GM21526 (cell line): ENCODE measurements around the gene ISOC1.

Experiments
- ATAC-seq: cut with Tn5 transposase; IDR thresholded peaks from one replicate; pipeline ENCODE4 v1.9.1; 2021; ENCODE audit warnings: moderate library complexity; ENCODE audit not compliant: unreplicated experiment, low FRiP score

ISOC1 gene

DNA sequence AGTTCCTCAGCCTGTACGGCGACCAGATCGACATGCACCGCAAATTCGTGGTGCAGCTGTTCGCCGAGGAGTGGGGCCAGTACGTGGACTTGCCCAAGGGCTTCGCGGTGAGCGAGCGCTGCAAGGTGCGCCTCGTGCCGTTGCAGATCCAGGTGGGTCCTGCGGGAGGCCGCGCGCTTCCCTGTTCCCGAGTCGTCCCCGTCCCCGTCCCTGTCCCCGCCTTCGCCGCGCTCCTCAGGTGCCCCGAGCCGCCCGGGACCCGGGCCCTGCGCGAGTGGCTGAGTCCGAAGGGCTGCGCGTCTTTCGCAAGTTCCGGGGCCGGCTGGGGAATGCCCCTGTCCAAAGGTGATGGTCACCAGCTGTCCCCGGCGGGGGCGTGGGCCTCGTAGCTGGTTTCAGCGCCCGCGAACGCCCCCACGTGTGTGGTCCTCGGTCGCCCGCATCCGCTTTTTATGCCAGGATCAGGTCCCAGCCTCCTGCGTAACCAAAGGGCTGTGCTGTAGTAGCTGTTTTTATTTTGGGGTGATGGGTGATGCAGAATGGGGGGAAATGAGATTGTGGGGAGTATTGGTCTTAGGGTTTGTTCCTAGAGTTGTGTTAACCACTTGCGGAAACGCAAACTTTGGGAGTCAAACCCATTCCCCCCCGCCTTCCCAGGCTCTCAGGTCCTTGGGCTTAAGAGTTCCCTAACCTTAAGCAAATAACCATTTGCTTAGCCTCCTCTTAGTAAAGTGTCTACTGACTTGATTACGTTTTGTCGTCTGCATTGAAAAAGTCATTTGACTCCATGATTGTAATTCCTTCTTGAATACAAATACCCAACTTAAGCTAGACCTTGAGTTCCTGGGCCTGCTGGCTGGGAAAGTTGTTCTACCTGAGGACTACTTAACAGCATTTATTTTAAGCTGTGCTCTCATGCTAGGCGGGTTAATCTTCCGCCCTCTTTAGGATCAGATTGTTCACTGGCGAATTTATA is 663 bp downstream of the ISOC1 start:
- peak; percentile 47 for ATAC-seq

DNA sequence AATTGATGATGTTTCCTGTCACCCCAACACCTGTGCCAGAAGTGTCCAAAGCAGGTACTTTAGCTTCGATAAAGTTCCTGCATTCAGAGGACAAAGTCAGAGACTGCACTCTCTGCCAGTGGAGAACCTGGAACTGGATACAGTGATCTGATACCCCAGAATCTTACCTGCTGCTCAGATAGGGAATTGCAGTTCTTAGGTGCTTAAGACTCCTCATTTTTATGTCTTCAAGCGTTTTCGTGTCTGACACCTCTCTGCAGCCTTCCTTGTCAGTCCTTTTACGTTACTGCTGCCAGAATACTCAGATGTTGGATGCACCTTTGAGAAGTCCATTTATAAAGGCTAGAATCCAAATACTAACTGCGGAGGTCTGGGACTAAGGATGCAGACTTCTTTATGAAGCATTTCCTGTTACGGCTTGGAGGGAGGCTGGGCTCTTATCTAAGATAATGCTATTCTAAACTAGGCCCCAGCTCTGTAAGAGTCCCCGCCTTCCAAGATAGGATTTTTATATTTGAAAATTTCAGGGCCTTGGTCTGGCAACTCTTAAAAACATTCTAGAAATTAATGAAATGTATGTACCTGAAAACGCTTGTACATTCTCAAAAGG is 1.9 kb downstream of the ISOC1 start:
- no peak for ATAC-seq

DNA sequence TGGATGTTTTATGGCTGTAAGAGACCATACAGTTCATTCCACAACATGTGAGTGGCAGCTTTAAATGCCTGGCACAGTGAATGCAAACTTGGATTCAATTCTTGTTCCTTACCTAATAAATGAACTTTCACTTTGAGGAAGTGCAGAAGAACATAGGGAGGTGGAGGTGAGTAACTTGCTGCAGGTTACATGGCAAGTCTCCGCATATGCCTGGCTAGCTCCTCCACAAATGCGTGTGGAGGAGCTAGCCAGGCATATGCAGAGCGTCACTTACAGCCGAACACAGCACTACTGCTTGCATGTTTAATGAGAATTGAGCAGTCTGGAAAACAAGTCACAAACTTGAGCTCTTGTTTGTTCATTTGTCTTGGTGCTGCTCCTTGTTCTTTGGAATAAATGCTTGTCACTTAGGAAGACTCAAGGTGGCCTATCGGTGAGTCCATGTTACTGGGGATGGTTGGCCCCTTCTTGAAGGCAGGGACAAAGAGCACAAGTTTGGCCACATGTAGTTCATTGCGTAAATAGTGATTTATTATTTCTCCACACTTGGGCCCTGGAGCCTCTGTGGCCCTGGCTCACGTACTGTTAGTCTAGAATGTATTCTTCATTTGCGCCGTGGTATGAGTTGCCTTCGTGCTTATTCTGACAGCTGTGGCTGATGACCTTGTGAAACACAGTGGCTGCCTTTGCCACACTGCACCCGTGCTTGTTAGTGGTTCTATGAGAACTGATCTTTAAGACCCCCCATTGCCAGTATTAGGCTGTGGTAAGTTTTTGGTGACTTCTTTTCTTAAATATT is 3.1 kb downstream of the ISOC1 start:
- ATAC-seq: no peak

- no peak for ATAC-seq
Measured at GRCh38 chr5:129098488-129099183, 4.1 kb downstream of the ISOC1 start.

DNA sequence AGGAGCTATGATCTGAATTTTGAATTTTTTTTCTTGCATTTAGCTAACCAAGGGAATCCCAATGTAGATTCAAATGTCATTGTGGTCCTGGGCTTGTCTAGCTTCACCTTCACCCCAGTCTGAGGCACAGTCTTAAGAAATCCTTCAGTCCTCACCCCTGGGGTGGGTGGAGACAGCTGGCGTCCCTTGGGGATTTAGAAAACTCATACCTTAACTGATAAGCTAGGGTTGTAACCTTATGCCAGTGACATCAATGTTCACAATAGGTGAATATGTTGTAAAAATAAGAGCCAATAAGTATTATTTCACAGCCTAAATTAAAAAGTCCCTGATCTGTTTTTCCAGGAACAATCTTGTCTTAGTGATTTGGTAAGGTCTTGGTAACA is 4.6 kb downstream of the ISOC1 start:
- ATAC-seq: no peak

- no peak for ATAC-seq
Measured at GRCh38 chr5:129101794-129102193, 7.2 kb downstream of the ISOC1 start.

GRCh38 chr5:129103397-129103796 is 8.8 kb downstream of the ISOC1 start:
- ATAC-seq: no peak

DNA sequence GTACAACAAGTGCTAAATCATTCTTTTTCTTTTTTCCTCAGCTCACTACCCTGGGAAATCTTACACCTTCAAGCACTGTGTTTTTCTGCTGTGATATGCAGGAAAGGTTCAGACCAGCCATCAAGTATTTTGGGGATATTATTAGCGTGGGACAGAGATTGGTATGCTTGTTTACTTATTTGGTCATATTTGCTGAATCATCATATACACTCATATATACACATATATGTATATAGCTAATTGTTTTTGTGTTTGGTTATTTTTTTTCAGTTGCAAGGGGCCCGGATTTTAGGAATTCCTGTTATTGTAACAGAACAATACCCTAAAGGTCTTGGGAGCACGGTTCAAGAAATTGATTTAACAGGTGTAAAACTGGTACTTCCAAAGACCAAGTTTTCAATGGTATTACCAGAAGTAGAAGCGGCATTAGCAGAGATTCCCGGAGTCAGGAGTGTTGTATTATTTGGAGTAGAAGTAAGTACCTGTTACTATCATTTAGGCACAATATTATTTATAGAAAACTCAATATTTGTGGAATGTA is 10.4 kb downstream of the ISOC1 start:
- no peak for ATAC-seq

DNA sequence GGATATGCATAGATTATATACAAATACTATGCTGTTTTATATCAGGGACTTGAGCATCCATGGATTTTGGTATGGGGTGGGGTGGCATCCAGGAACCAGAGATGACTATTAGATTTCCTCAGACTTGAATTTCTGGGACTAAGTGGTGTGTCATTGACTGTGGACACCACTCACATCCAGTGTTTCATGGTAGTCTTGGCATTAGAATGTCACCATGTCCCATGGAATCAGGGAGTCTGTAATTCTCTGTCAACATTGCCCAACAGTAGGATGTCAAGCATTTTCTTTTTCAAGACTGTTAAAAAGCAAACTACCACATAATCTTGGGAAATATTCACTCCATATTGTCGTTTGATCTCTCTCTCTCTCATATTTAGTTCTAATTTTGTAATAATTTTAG is 13.1 kb downstream of the ISOC1 start:
- no peak for ATAC-seq

DNA sequence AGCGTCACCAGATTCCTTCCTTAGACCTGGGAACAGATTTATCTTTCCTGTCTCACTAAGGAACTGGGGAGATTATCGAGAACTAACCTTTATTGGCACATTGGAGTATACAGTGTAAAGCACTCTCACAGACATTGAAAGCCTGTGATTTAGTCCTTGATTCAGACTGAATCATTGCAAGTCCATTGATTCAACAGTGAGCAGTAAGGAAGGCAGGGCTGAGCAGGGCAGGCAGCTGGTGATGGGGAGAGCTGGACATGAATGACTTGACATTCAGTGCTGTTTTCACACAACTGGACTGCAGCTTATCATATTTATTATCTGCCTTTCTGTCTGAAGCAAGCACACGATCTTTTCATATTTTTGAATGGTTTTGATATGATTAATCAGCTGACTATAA is 16.2 kb downstream of the ISOC1 start:
- no peak for ATAC-seq

GRCh38 chr5:129111351-129111750 is 16.8 kb downstream of the ISOC1 start:
- ATAC-seq: no peak

DNA sequence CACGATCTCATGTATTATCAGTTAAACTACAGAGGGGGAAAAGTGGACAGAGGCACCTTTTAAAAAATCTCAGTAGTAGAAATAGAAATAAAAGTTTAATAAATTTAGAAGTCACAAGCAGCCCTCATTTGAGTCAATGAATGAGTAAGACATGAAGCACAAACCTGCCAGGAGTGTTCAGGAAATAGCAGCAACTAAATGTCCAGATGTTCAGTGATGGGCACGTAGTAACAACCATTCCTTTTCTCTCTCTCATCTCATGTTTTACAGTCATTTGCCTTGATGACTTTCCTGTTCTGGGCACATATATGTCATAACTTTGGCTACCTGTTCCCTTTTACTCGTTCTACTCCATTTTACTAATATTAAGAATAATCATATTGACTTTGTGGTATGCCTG is 17.7 kb downstream of the ISOC1 start:
- no peak for ATAC-seq

GRCh38 chr5:129113867-129114266 is 19.3 kb downstream of the ISOC1 start:
- no peak for ATAC-seq

GRCh38 chr5:129114539-129115193 is 20.1 kb downstream of the ISOC1 start:
- no peak for ATAC-seq

GRCh38 chr5:129115680-129116079 is 21.1 kb downstream of the ISOC1 start:
- no peak for ATAC-seq

GRCh38 chr5:129116797-129117196 is 22.2 kb downstream of the ISOC1 start:
- no peak for ATAC-seq

DNA sequence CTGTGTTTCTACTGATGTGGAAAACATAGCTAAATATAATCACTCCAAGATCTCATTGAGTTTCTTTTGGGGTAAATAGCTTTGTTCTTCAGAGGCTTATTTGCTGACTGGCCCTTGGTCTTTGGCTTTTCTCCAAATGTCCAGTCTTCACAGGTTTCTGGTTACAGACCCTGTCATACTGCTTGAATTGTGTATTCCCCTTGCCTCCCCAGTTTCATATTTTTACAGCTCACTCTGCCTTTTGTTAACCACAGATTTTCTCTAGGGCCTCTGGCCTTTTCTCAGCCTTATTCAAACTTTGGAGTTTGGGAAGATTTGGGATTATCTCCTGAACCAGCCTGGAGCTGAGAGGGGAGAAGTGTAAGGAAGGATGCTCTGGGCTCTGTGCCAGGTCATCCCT is 23.9 kb downstream of the ISOC1 start:
- ATAC-seq: no peak

GRCh38 chr5:129118826-129119225 is 24.3 kb downstream of the ISOC1 start:
- no peak for ATAC-seq

DNA sequence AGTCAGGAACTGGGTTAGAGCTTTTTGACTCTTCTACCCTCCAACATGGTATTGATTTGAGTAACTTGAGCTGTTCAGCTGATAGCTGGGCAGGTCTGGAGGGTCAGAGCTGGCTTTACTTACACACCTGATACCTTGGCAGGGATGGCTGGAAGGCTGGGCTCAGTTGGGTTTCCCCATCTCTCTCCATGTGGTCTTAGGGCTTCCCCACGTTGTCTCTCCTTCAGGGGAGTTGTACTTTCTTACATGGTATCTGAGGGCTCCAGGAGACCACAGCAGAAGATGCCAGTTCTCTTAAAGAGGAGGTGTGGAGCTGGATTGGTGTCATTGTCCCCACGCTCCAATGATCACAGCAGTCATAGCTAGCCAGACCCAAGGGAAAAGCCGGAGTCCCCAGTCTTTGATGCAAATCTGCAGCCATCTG is 25.6 kb downstream of the ISOC1 start:
- ATAC-seq: peak; percentile 43

- ATAC-seq: no peak
Measured at GRCh38 chr5:129122560-129122959, 28.0 kb downstream of the ISOC1 start.
